Measurements from ENCODE around the gene CELF3.

DNA sequence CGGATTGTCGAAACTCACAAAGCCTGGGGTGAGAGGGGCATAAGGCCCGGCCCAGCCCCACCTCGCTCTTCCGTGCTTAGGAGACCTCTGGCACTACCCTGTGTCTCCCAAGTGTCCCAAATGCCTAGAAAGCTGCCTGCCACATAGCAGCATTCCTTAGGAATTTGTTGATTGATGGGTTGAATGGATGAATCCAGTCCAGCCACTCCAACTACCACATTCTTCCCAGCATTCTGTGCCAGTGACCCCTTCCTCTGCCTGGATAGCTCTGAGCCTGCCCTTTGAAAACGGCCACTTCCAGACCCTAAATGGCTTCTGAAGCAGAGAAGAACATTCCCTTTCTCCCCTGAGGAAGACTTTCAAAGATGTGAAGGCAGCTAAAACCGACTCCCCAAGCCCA lies 11.5 kb downstream of the CELF3 start:
- TF ChIP-seq RAD51 (IDR thresholded peaks at IDR 0.05; ENCODE audit: borderline replicate concordance) = no peak
- TF ChIP-seq, protein P1, sequence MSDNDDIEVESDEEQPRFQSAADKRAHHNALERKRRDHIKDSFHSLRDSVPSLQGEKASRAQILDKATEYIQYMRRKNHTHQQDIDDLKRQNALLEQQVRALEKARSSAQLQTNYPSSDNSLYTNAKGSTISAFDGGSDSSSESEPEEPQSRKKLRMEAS (IDR thresholded peaks at IDR 0.05) = no peak
- no peak for TF ChIP-seq ZBTB3 (CRISPR knock-in tag; IDR thresholded peaks at IDR 0.05; ENCODE audit: borderline replicate concordance, low read depth)
- TF ChIP-seq ZFP41 (CRISPR knock-in tag; IDR thresholded peaks at IDR 0.05; ENCODE audit: borderline replicate concordance) = no peak
- TF ChIP-seq, protein P2, sequence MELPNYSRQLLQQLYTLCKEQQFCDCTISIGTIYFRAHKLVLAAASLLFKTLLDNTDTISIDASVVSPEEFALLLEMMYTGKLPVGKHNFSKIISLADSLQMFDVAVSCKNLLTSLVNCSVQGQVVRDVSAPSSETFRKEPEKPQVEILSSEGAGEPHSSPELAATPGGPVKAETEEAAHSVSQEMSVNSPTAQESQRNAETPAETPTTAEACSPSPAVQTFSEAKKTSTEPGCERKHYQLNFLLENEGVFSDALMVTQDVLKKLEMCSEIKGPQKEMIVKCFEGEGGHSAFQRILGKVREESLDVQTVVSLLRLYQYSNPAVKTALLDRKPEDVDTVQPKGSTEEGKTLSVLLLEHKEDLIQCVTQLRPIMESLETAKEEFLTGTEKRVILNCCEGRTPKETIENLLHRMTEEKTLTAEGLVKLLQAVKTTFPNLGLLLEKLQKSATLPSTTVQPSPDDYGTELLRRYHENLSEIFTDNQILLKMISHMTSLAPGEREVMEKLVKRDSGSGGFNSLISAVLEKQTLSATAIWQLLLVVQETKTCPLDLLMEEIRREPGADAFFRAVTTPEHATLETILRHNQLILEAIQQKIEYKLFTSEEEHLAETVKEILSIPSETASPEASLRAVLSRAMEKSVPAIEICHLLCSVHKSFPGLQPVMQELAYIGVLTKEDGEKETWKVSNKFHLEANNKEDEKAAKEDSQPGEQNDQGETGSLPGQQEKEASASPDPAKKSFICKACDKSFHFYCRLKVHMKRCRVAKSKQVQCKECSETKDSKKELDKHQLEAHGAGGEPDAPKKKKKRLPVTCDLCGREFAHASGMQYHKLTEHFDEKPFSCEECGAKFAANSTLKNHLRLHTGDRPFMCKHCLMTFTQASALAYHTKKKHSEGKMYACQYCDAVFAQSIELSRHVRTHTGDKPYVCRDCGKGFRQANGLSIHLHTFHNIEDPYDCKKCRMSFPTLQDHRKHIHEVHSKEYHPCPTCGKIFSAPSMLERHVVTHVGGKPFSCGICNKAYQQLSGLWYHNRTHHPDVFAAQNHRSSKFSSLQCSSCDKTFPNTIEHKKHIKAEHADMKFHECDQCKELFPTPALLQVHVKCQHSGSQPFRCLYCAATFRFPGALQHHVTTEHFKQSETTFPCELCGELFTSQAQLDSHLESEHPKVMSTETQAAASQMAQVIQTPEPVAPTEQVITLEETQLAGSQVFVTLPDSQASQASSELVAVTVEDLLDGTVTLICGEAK (IDR thresholded peaks at IDR 0.05) = no peak
- TF ChIP-seq, protein P2 (CRISPR knock-in tag; IDR thresholded peaks at IDR 0.05) = no peak
- TF ChIP-seq BHLHE40 (IDR thresholded peaks at IDR 0.05; ENCODE audit: low read length) = no peak
- no peak for TF ChIP-seq CEBPB (IDR thresholded peaks at IDR 0.05; ENCODE audit: borderline replicate concordance, low read depth, low read length)
- no peak for TF ChIP-seq ZNF777 (CRISPR knock-in tag; IDR thresholded peaks at IDR 0.05)
- no peak for TF ChIP-seq JARID2 (CRISPR knock-in tag; IDR thresholded peaks at IDR 0.05; ENCODE audit: insufficient replicate concordance)
- TF ChIP-seq, protein P3, sequence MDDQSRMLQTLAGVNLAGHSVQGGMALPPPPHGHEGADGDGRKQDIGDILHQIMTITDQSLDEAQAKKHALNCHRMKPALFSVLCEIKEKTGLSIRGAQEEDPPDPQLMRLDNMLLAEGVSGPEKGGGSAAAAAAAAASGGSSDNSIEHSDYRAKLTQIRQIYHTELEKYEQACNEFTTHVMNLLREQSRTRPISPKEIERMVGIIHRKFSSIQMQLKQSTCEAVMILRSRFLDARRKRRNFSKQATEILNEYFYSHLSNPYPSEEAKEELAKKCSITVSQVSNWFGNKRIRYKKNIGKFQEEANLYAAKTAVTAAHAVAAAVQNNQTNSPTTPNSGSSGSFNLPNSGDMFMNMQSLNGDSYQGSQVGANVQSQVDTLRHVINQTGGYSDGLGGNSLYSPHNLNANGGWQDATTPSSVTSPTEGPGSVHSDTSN (CRISPR knock-in tag; IDR thresholded peaks at IDR 0.05; ENCODE audit: borderline replicate concordance) = no peak
- no peak for TF ChIP-seq ZNF788 (CRISPR knock-in tag; IDR thresholded peaks at IDR 0.05; ENCODE audit: borderline replicate concordance)
- no peak for TF ChIP-seq MYC (CRISPR knock-in tag; IDR thresholded peaks at IDR 0.05; ENCODE audit: borderline replicate concordance)
